K562 (cell line): Measurements from ENCODE around the gene RETN. TPM values are rescaled to one million over a fixed set of nuclear protein-coding genes. Genes with fewer than 3 reads are reported as not detected.

ENCODE experiments used
- CBX1 ChIP-seq: sonication (generic); IDR thresholded peaks from 2 replicates; pipeline ENCODE4 v1.6.1; 2016; ENCODE audit warnings: antibody characterized with exemption, low read depth, mild to moderate bottlenecking
- CCNT2 ChIP-seq: IDR thresholded peaks from 2 replicates; pipeline ENCODE4 v1.6.1; 2011; ENCODE audit warnings: borderline replicate concordance, low read depth, mild to moderate bottlenecking, moderate library complexity, mixed read lengths, low read length; ENCODE audit not compliant: insufficient read length; ENCODE audit errors: extremely low read depth
- CREB1 ChIP-seq, 2 experiments: sonication (generic) in 1 of 2; formaldehyde crosslinking in 1 of 2; IDR thresholded peaks; 2 replicates each; pipeline versions ENCODE4 v1.6.1 to v1.8.0; 2012 to 2022; ENCODE audit warnings: inconsistent platforms in 1 of 2, mild to moderate bottlenecking in 1 of 2, missing genetic modification reagents in 1 of 2, moderate library complexity in 1 of 2
- CTBP1 ChIP-seq: fragments of 450-650 bp; IDR thresholded peaks from 2 replicates; pipeline ENCODE4 v1.6.1; 2016; ENCODE audit warnings: borderline replicate concordance
- E4F1 ChIP-seq: fragments of 250-450 bp; sonication (Bioruptor Pico); IDR thresholded peaks from 2 replicates; pipeline ENCODE4 v1.5.0; 2021; ENCODE audit warnings: mild to moderate bottlenecking, borderline replicate concordance
- ESRRA ChIP-seq: fragments of 450-650 bp; IDR thresholded peaks from 2 replicates; pipeline ENCODE4 v1.6.1; 2014; ENCODE audit warnings: low read depth, mild to moderate bottlenecking, moderate library complexity, borderline replicate concordance
- ETV5 ChIP-seq: sonication (generic); formaldehyde crosslinking; IDR thresholded peaks from 2 replicates; pipeline ENCODE4 v1.4.0; 2020; ENCODE audit warnings: low read depth, mild to moderate bottlenecking, missing genetic modification reagents
- FOXP1 ChIP-seq: sonication (generic); formaldehyde crosslinking; IDR thresholded peaks from 2 replicates; pipeline ENCODE4 v1.8.0; 2022; ENCODE audit warnings: mild to moderate bottlenecking, missing genetic modification reagents
- MLLT1 ChIP-seq, 2 experiments: fragments of 450-650 bp; IDR thresholded peaks; 2 replicates each; pipeline ENCODE4 v1.6.1; 2016
- NR3C1 ChIP-seq: sonication (generic); formaldehyde crosslinking; IDR thresholded peaks from 2 replicates; pipeline ENCODE4 v1.8.1; 2022; ENCODE audit warnings: missing genetic modification reagents
- POLR3G ChIP-seq: IDR thresholded peaks from 2 replicates; pipeline ENCODE4 v1.6.1; 2011; ENCODE audit not compliant: insufficient read length, insufficient replicate concordance; ENCODE audit errors: extremely low read depth
- SIRT6 ChIP-seq: IDR thresholded peaks from one replicate; pipeline ENCODE4 v1.6.1; 2012; ENCODE audit warnings: low read depth, mild to moderate bottlenecking, control low read depth, inconsistent platforms, low read length, moderate library complexity
- SMC3 ChIP-seq: conservative IDR thresholded peaks from 2 replicates; pipeline ENCODE4 v1.6.1; 2011; ENCODE audit warnings: low read depth, low read length, improper control_type of control experiment; ENCODE audit not compliant: insufficient read depth
- SNIP1 ChIP-seq: fragments of 450-650 bp; IDR thresholded peaks from 2 replicates; pipeline ENCODE4 v1.7.1; 2017; ENCODE audit warnings: low read depth, mild to moderate bottlenecking
- TEAD2 ChIP-seq: fragments of 450-650 bp; IDR thresholded peaks from 2 replicates; pipeline ENCODE4 v1.6.1; 2016; ENCODE audit warnings: missing genetic modification characterization, control low read depth, missing compliant biosample characterization
- ZFP91 ChIP-seq: sonication (generic); formaldehyde crosslinking; IDR thresholded peaks from 2 replicates; pipeline ENCODE4 v1.8.0; 2022; ENCODE audit warnings: mild to moderate bottlenecking, missing genetic modification reagents
- ZNF395 ChIP-seq: fragments of 200-800 bp; sonication (Bioruptor generic); IDR thresholded peaks from 2 replicates; pipeline ENCODE4 v1.6.1; 2017; ENCODE audit warnings: missing genetic modification characterization, missing compliant biosample characterization
- ZNF512 ChIP-seq: IDR thresholded peaks from 2 replicates; pipeline ENCODE4 v1.6.1; 2016; ENCODE audit warnings: missing genetic modification characterization, missing compliant biosample characterization
- polyA plus RNA-seq, 8 experiments: library from polyadenylated mRNA; depleted of rRNA in 4 of 8; stranded (reverse) in 5 of 8; unstranded in 3 of 8; fragments of >200 nt; fragmentation: Nextera tagmentation in 2 of 8; fragmentation: Illumina TruSeq in 1 of 8; extraction: Ambion mirVana in 2 of 8; extraction: Trizol in 1 of 8; gene quantifications; 2 replicates each; pipeline versions ENCODE4 v1.2.1 to v1.2.3, GENCODE V29; 2011 to 2014; ENCODE audit warnings: inconsistent platforms in 1 of 8, missing spikeins in 1 of 8
- total RNA-seq, 7 experiments: library from RNA; depleted of rRNA in 6 of 7; stranded (reverse); fragments of >200 nt in 6 of 7; fragmentation: Illumina TruSeq in 2 of 7; extraction: Trizol in 2 of 7; gene quantifications; 2 replicates each; pipeline versions ENCODE4 v1.2.1 to v1.2.3, GENCODE V29; 2011 to 2021; ENCODE audit warnings: low replicate concordance in 1 of 7

RETN gene
- total and polyA plus RNA-seq, 9 of the 15 experiments (the other 6 are each of a cell fraction or from before 2014, with no cell fraction given), result not detected

- TF ChIP-seq E4F1 (CRISPR knock-in tag) (no peak), ZNF395 (CRISPR knock-in tag) (peak; percentile 37; the same call in 1 of the 2 replicates), CREB1 (IDR thresholded peaks at IDR 0.05) (peak; percentile 70), CREB1 (CRISPR knock-in tag; IDR thresholded peaks at IDR 0.05) (peak; percentile 73; the same call in 1 of the 2 replicates), CTBP1 (peak; percentile 32; the same call in 1 of the 2 replicates), SIRT6 (no peak), MLLT1 (IDR thresholded peaks at IDR 0.05) (peak in 1 of 2 experiments; percentile 92; a peak in 2 of 4 replicates), NR3C1 (CRISPR knock-in tag) (no peak), FOXP1 (CRISPR knock-in tag) (no peak), ESRRA (no peak), SMC3 (no peak), CBX1 (peak; percentile 70), SNIP1 (no peak), ZFP91 (CRISPR knock-in tag) (no peak), CCNT2 (no peak), ZNF512 (tag) (no peak), POLR3G (no peak), TEAD2 (tag) (no peak), ETV5 (CRISPR knock-in tag) (peak; percentile 44; the same call in 1 of the 2 replicates)
Measured at GRCh38 chr19:7636691-7637373, 32.0 kb upstream of the RETN start, which contains the start of gene STXBP2 (continued).
